Epithelial cell of esophagus (primary cell): Measurements from ENCODE around the gene ELMO1.

Source experiments
- DNase-seq: peaks from one replicate; pipeline ENCODE4 v3.0.0; 2010; ENCODE audit warnings: low read depth
- H3K4me3 ChIP-seq: 2 replicates; pipeline ENCODE4 v1.5.1; 2011; ENCODE audit warnings: mild to moderate bottlenecking, low read length, control low read depth
- TF ChIP-seq, protein P1 (sequence below): IDR thresholded peaks from 2 replicates; pipeline ENCODE4 v1.5.1; 2011; ENCODE audit warnings: low read depth, mild to moderate bottlenecking, low read length, control low read depth, inconsistent platforms; ENCODE audit not compliant: insufficient read depth; ENCODE audit errors: missing control alignments

ELMO1 gene

GRCh38 chr7:37310327-37311080, 138.2 kb downstream of the ELMO1 start:
- no peak overlapping the region for H3K4me3 ChIP-seq
- TF ChIP-seq, protein P1, sequence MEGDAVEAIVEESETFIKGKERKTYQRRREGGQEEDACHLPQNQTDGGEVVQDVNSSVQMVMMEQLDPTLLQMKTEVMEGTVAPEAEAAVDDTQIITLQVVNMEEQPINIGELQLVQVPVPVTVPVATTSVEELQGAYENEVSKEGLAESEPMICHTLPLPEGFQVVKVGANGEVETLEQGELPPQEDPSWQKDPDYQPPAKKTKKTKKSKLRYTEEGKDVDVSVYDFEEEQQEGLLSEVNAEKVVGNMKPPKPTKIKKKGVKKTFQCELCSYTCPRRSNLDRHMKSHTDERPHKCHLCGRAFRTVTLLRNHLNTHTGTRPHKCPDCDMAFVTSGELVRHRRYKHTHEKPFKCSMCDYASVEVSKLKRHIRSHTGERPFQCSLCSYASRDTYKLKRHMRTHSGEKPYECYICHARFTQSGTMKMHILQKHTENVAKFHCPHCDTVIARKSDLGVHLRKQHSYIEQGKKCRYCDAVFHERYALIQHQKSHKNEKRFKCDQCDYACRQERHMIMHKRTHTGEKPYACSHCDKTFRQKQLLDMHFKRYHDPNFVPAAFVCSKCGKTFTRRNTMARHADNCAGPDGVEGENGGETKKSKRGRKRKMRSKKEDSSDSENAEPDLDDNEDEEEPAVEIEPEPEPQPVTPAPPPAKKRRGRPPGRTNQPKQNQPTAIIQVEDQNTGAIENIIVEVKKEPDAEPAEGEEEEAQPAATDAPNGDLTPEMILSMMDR: no peak
- no peak for DNase-seq

- TF ChIP-seq, protein P1: no peak
- DNase-seq: no peak
- H3K4me3 ChIP-seq: no peak overlapping the region
Measured at GRCh38 chr7:37309493-37309892, 139.2 kb downstream of the ELMO1 start.

DNA sequence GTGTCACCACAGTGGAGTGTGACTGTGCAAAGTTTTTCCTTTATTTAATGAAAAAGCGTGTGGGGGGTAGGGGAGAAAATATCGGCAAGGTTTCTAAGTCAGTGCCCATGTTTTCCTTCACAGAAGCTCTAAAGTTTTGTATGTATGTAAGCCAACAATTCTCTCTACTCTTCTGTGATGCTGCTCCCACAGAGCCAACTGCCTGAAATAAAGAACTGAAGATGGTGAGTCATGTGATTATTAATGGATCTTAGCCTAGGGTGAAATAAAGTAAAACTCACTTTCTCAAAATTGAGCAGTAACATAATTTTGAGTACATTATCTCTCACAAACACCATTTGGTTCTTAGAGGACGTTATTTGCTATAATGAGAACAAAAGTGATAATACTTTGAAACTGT, 143.7 kb downstream of the ELMO1 start:
- TF ChIP-seq, protein P1: no peak
- DNase-seq: no peak
- H3K4me3 ChIP-seq: no peak overlapping the region

DNA sequence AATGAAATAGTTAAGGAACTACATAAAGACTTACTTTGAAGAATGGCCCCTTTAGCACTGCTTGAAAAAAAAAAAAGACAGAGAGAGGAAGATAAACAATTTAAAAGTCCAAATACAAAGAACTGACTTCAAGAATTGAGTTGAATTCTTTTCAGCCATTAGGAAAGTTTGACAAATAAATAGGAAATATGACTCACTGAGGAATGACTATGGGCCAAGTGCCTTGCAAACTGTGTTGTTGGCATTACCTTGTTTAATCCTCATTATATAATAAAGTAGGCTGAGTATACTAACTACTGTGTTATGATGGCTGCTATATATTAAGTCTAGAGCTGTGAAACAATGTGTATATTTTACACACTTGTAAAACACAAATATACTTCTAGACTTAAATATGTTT, 151.1 kb downstream of the ELMO1 start:
- TF ChIP-seq, protein P1: no peak

DNA sequence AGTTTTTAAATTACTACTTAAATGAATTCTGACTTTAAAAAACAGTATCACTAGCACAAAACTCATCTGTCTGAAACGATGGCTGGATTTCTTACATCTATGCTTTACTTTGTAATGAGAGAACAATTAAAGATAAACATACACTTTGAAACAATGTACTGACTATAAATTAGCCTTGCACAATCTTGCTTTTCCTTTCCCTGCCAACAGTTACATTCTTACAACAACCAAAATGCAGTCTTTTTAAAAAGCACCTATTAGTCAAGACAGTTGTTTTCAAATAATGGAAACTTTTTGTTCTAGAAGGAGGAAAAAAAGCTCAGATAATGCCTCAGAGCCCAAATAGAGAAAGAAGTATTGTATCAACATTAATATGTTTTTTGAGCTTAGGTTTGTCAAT, 153.3 kb downstream of the ELMO1 start:
- TF ChIP-seq, protein P1: no peak
- H3K4me3 ChIP-seq: no peak overlapping the region
- DNase-seq: no peak

More for the DNA sequence above, 151.1 kb downstream of the ELMO1 start:
- no peak overlapping the region for H3K4me3 ChIP-seq
- peak; percentile 18 for DNase-seq

- TF ChIP-seq, protein P1: no peak
- H3K4me3 ChIP-seq: no peak overlapping the region
- no peak for DNase-seq
Measured at GRCh38 chr7:37290731-37291130, 157.9 kb downstream of the ELMO1 start.

DNA sequence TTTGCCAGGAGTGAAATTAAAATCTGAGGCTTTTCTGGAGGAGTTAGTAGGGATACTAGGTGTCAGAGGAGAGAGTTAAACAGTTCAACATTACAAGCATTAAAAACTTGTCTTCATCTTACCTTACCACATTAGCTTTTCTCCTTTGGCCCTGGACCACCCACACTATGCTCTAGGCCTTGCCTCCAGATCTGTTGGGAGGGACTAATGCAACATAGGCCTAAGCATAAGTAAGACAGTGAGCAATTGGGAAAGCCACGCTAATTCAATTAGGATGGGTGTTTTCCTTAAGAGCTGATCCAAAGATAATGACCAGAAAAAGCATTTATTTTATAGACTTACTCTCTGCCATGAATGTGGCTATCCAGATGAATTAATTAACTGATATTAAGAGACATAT, 158.9 kb downstream of the ELMO1 start:
- TF ChIP-seq, protein P1: no peak
- no peak for DNase-seq
- no peak overlapping the region for H3K4me3 ChIP-seq
